Esophagus muscularis mucosa (tissue), 3 donors: ENCODE results near the gene PPP1R2.

Experiments
- CTCF ChIP-seq, 3 experiments: fragments of 200-600 bp in 2 of 3; fragments of 450-650 bp in 1 of 3; sonication (generic) in 2 of 3; IDR thresholded peaks; one replicate each; pipeline ENCODE4 v1.5.1; 2017 to 2019; ENCODE audit warnings: antibody characterized with exemption in 3 of 3, mild to moderate bottlenecking in 2 of 3, moderate library complexity in 1 of 3
- EP300 ChIP-seq: sonication (generic); formaldehyde crosslinking; IDR thresholded peaks from one replicate; pipeline ENCODE4 v1.6.1; 2017; ENCODE audit warnings: antibody characterized with exemption

GRCh38 chr3:195466251-195466650 is 76.9 kb downstream of the PPP1R2 start:
- TF ChIP-seq CTCF (IDR thresholded peaks at IDR 0.05) (no peak), EP300 (no peak)
